CD4-positive, CD25-positive, alpha-beta regulatory T cell (primary cell): ENCODE measurements around the gene CLMP. TPM values are rescaled to one million over a fixed set of nuclear protein-coding genes. Genes with fewer than 3 reads are reported as not detected.
A peak's percentile ranks its signal among the peaks of the same experiment; 100 is the strongest.

Experiments used
- ATAC-seq, 2 donors: fragments of 150-1000 bp; cut with Tn5 transposase; one replicate each; pipeline ENCODE4 v1.10.0; 2021; ENCODE audit warnings: low read depth in 2 of 2, moderate number of reproducible peaks in 2 of 2, moderate library complexity in 1 of 2
- DNase-seq, 3 donors: peaks; one replicate each; pipeline versions ENCODE4 v3.0.0 to v3.0.0-alpha.2; 2012 to 2022; ENCODE audit warnings: mixed read lengths in 1 of 3
- H3K27ac ChIP-seq: one replicate; pipeline ENCODE4 v1.7.0; 2013; ENCODE audit warnings: mild to moderate bottlenecking, low read length; ENCODE audit not compliant: insufficient read depth, poor library complexity, severe bottlenecking
- H3K27me3 ChIP-seq: one replicate; pipeline ENCODE4 v1.7.0; 2013; ENCODE audit warnings: low read length; ENCODE audit not compliant: control insufficient read depth, insufficient read depth
- H3K36me3 ChIP-seq: one replicate; pipeline ENCODE4 v1.7.0; 2013; ENCODE audit warnings: mild to moderate bottlenecking, low read length, moderate library complexity; ENCODE audit not compliant: control insufficient read depth, insufficient read depth
- H3K4me1 ChIP-seq: 2 replicates; pipeline ENCODE4 v1.7.0; 2013; ENCODE audit warnings: mild to moderate bottlenecking, low read length; ENCODE audit not compliant: insufficient read depth, control insufficient read depth, poor library complexity, severe bottlenecking
- H3K4me3 ChIP-seq: one replicate; pipeline ENCODE4 v1.7.0; 2013; ENCODE audit warnings: low read depth, mild to moderate bottlenecking, low read length, moderate library complexity
- H3K9me3 ChIP-seq, 2 experiments: 1 replicate in 1 of 2; 2 replicates in 1 of 2; pipeline ENCODE4 v1.7.0; 2013; ENCODE audit warnings: low read length in 2 of 2, mild to moderate bottlenecking in 1 of 2, moderate library complexity in 1 of 2; ENCODE audit not compliant: control insufficient read depth in 2 of 2
- H3K27ac Mint-ChIP-seq, 3 donors: one replicate each; pipeline ENCODE4 v1.8.0; 2020 to 2022; ENCODE audit warnings: mild to moderate bottlenecking in 3 of 3, mixed read lengths in 3 of 3, moderate library complexity in 2 of 3
- H3K27me3 Mint-ChIP-seq: one replicate; pipeline ENCODE4 v1.8.0; 2022; ENCODE audit warnings: mild to moderate bottlenecking, mixed read lengths
- H3K36me3 Mint-ChIP-seq: one replicate; pipeline ENCODE4 v1.8.0; 2020; ENCODE audit warnings: mixed read lengths
- H3K4me1 Mint-ChIP-seq, 4 donors: one replicate each; pipeline ENCODE4 v1.8.0; 2020 to 2022; ENCODE audit warnings: mixed read lengths in 4 of 4, mild to moderate bottlenecking in 1 of 4
- H3K4me3 Mint-ChIP-seq, 4 donors: one replicate each; pipeline ENCODE4 v1.8.0; 2020 to 2022; ENCODE audit warnings: mild to moderate bottlenecking in 4 of 4, mixed read lengths in 4 of 4, moderate library complexity in 3 of 4
- H3K9me3 Mint-ChIP-seq, 7 donors: one replicate each; pipeline ENCODE4 v1.8.0; 2020 to 2022; ENCODE audit warnings: mixed read lengths in 7 of 7, mild to moderate bottlenecking in 3 of 7, moderate library complexity in 2 of 7
- polyA plus RNA-seq, 4 donors: library from polyadenylated mRNA; unstranded; fragments of 300-500 nt; fragmentation: Illumina TruSeq; gene quantifications; one replicate each; pipeline ENCODE4 v1.2.3, GENCODE V29; 2021
- total RNA-seq: library from RNA; stranded (reverse); gene quantifications from one replicate; pipeline ENCODE4 v1.2.3, GENCODE V29; 2022

CLMP gene
- total and polyA plus RNA-seq, 5 donors from 2014 or later, result 0.05 to 0.23 (median 0.11) TPM

DNA sequence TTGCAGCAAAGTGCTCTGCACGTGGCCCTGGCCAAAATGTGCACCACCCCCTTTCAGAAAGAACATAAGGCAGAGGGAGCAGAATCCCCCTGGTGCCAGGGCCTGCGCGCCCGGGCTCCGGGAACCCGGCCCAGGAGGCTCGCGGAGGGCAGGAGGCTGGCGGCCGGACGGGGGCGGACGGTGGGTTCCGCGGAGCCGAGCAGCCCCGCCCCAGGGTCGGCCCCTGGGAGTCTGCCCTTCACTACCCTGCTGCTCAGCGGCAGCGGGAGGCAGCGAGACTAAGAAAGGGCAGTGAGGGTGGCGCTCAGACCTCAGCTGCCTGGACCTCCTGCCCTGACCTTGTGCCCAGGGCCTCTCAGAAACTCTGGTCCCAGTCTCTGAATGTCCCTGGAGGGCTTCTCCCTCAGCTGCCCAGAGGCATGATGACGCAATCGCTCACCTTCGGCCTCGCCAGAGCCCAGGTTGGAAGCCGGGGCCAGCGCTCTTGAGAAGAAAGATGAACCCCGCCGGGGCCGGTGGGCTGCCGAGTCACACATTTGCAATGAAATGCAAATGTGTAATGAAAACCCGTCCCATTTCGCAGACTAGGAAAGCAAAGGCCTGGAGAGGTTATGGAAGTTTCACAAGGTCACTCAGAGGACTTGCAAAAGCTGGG lies 1.1 kb upstream of the CLMP start:
- Mint-ChIP-seq H3K36me3 (no peaks in the 10 kb centered on the region), H3K4me3 (peak overlapping the region in 2 of 4 donors; percentile 38 to 50), H3K4me1 (peaks cover 0 to 23% (median 5%) of the 10 kb centered on the region in 4 donors), H3K27ac (no peak overlapping the region), H3K27me3 (peaks cover 76% of the 10 kb centered on the region), H3K9me3 (peaks cover 0 to 1% (median 0%) of the 10 kb centered on the region in 7 donors)
- H3K4me3 ChIP-seq, result no peak overlapping the region
- no peak for ATAC-seq
- no peaks in the 10 kb centered on the region for H3K9me3 ChIP-seq
- no peak for DNase-seq
- peaks cover 10% of the 10 kb centered on the region for H3K4me1 ChIP-seq
- H3K27me3 ChIP-seq, result peaks cover 39% of the 10 kb centered on the region
- no peak overlapping the region for H3K27ac ChIP-seq
- no peaks in the 10 kb centered on the region for H3K36me3 ChIP-seq

DNA sequence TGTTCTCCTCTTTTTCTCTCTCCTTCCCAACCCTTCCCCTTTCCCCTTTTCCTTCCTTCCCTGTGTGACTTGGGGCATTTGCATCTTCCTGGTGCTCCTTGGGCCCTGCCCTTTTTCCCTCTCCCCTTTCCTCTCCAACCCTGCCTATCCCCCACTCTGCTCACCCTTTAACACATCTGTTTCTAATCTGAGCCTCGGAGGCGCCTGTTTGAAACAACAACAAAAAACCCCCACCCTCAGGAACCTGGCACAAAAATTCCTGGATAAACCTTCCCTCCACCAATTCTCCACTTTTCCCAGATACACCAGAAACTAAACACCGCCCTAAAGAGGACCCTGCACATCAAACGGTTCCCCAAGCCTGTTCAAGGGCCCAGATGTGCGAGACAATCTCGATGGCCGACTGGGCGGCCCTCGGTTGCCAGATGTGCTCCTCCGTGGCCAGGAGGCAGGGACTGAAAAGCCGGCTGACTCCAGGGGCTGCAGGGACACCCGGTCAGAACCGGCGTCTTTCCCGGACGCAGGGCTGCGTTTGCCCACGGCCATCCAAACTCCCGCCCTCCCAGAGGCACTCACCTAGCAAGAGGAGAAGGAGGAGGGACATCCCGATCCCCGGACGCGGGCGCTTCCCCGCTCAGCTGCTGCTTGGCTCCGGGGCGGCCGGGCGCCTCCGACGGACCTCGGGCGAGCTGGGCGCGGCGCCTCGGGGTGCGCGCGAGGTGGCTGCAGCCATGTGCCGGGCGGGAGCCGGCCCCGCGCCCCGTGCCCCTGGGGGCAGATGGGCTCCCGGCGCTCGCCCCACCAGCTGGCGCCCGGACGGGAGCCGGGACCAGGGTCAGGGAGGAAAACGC lies 486 bp downstream of the CLMP start:
- Mint-ChIP-seq H3K4me3 (peak overlapping the region in 2 of 4 donors; percentile 6 to 58), H3K27ac (no peak overlapping the region), H3K36me3 (no peaks in the 10 kb centered on the region), H3K9me3 (peaks cover 0 to 1% (median 0%) of the 10 kb centered on the region in 7 donors), H3K4me1 (peaks cover 0 to 23% (median 5%) of the 10 kb centered on the region in 4 donors), H3K27me3 (peaks cover 78% of the 10 kb centered on the region)
- H3K4me3 ChIP-seq, result no peak overlapping the region
- no peaks in the 10 kb centered on the region for H3K36me3 ChIP-seq
- peaks cover 10% of the 10 kb centered on the region for H3K4me1 ChIP-seq
- DNase-seq, result no peak
- no peaks in the 10 kb centered on the region for H3K9me3 ChIP-seq
- H3K27ac ChIP-seq, result no peak overlapping the region
- peaks cover 39% of the 10 kb centered on the region for H3K27me3 ChIP-seq
- no peak for ATAC-seq

DNA sequence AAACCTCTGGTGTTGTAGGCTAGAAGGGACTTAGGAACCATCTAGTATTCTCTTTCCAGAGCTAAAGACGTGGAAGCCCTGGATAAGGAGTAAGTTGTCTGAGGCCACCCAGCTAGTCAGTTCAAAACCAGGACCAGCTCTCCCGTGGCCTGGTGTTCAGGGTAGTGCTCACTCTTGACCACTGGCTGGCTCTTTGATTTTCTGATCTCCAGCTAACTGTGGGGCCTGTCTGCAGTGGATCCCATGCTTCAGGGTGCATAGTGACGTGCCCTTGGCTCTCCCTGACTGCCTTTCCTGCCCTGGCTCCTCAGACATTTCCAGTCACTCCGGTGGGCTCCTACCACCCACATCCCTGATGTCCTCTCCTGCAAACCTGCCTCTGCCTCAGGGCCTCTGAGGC lies 1.3 kb downstream of the CLMP start:
- Histone ChIP-seq H3K27ac (no peak overlapping the region), H3K27me3 (peaks cover 36% of the 10 kb centered on the region), H3K4me1 (peaks cover 10% of the 10 kb centered on the region), H3K9me3 (no peaks in the 10 kb centered on the region), H3K36me3 (no peaks in the 10 kb centered on the region), H3K4me3 (no peak overlapping the region)
- Mint-ChIP-seq H3K36me3 (no peaks in the 10 kb centered on the region), H3K9me3 (peaks cover 0 to 1% (median 0%) of the 10 kb centered on the region in 7 donors), H3K4me3 (no peak overlapping the region), H3K27me3 (peaks cover 78% of the 10 kb centered on the region), H3K27ac (no peak overlapping the region), H3K4me1 (peaks cover 0 to 23% (median 5%) of the 10 kb centered on the region in 4 donors)
- DNase-seq, result no peak
- ATAC-seq, result no peak

GRCh38 chr11:123191939-123192338 lies 3.1 kb downstream of the CLMP start:
- peaks cover 10% of the 10 kb centered on the region for H3K4me1 ChIP-seq
- ATAC-seq (no peak), DNase-seq (peak in 1 of 3 donors; percentile 20)
- Mint-ChIP-seq H3K27me3 (peaks cover 79% of the 10 kb centered on the region), H3K9me3 (peaks cover 0 to 1% (median 0%) of the 10 kb centered on the region in 7 donors), H3K4me1 (peaks cover 0 to 23% (median 5%) of the 10 kb centered on the region in 4 donors), H3K27ac (peak overlapping the region in 1 of 3 donors; percentile 32), H3K36me3 (no peaks in the 10 kb centered on the region), H3K4me3 (no peak overlapping the region)
- no peak overlapping the region for H3K4me3 ChIP-seq
- no peaks in the 10 kb centered on the region for H3K9me3 ChIP-seq
- peaks cover 40% of the 10 kb centered on the region for H3K27me3 ChIP-seq
- no peak overlapping the region for H3K27ac ChIP-seq
- H3K36me3 ChIP-seq, result no peaks in the 10 kb centered on the region

- no peak overlapping the region for H3K4me3 ChIP-seq
- ATAC-seq, result no peak
- H3K27me3 ChIP-seq, result peaks cover 39% of the 10 kb centered on the region
- no peak overlapping the region for H3K27ac Mint-ChIP-seq
- no peak for DNase-seq
- no peaks in the 10 kb centered on the region for H3K36me3 Mint-ChIP-seq
- no peak overlapping the region for H3K4me3 Mint-ChIP-seq
- H3K27me3 Mint-ChIP-seq, result peaks cover 77% of the 10 kb centered on the region
- H3K9me3 ChIP-seq, result no peaks in the 10 kb centered on the region
- H3K36me3 ChIP-seq, result no peaks in the 10 kb centered on the region
- H3K4me1 Mint-ChIP-seq, result peaks cover 0 to 18% (median 5%) of the 10 kb centered on the region in 4 donors
- peaks cover 0 to 1% (median 0%) of the 10 kb centered on the region in 7 donors for H3K9me3 Mint-ChIP-seq
- H3K4me1 ChIP-seq, result peaks cover 10% of the 10 kb centered on the region
- H3K27ac ChIP-seq, result no peak overlapping the region
Observed at GRCh38 chr11:123190518-123190917, 4.5 kb downstream of the CLMP start.

GRCh38 chr11:123188508-123189165 lies 6.4 kb downstream of the CLMP start:
- Mint-ChIP-seq H3K9me3 (peaks cover 0 to 1% (median 0%) of the 10 kb centered on the region in 7 donors), H3K27ac (no peak overlapping the region), H3K4me3 (no peak overlapping the region), H3K4me1 (peaks cover 0 to 7% (median 4%) of the 10 kb centered on the region in 4 donors), H3K36me3 (no peaks in the 10 kb centered on the region), H3K27me3 (peaks cover 72% of the 10 kb centered on the region)
- Histone ChIP-seq H3K4me3 (no peak overlapping the region), H3K27me3 (peaks cover 34% of the 10 kb centered on the region), H3K4me1 (no peaks in the 10 kb centered on the region), H3K9me3 (no peaks in the 10 kb centered on the region), H3K27ac (no peak overlapping the region), H3K36me3 (no peaks in the 10 kb centered on the region)
- DNase-seq (no peak), ATAC-seq (no peak)

- no peak for ATAC-seq
- Mint-ChIP-seq H3K4me3 (no peak overlapping the region), H3K9me3 (no peaks in the 10 kb centered on the region), H3K4me1 (peaks cover 0 to 7% (median 4%) of the 10 kb centered on the region in 4 donors), H3K36me3 (no peaks in the 10 kb centered on the region), H3K27me3 (peaks cover 67% of the 10 kb centered on the region), H3K27ac (peak overlapping the region in 1 of 3 donors; percentile 14)
- no peak for DNase-seq
- Histone ChIP-seq H3K36me3 (no peaks in the 10 kb centered on the region), H3K4me1 (no peaks in the 10 kb centered on the region), H3K4me3 (no peak overlapping the region), H3K9me3 (no peaks in the 10 kb centered on the region), H3K27me3 (peaks cover 31% of the 10 kb centered on the region), H3K27ac (no peak overlapping the region)
Observed at GRCh38 chr11:123187665-123188507, 7.2 kb downstream of the CLMP start.
